HL-60/S4 treated with phorbol 12-myristate 13-acetate at 8.2 ng/mL for 4 days and 3 days (cell line): ENCODE measurements around the gene FSTL4.

ENCODE experiments used
- in situ Hi-C: fragments of 300-500 bp; cut with MboI; formaldehyde crosslinking; loops from 2 replicates; pipeline ENCODE4 v1.15.0; 2022; ENCODE audit warnings: low sequenced_read_pairs

The FSTL4 gene

GRCh38 chr5:133309984-133310621, 302.2 kb downstream of the FSTL4 start:
- in situ Hi-C loops: no loop called here

GRCh38 chr5:133309166-133309795, 303.1 kb downstream of the FSTL4 start:
- in situ Hi-C loops: no loop called here

- in situ Hi-C loops: no loop called here
Measured at GRCh38 chr5:133307275-133307674, 305.1 kb downstream of the FSTL4 start.

GRCh38 chr5:133304707-133305216, 307.6 kb downstream of the FSTL4 start:
- in situ Hi-C loops: no loop called here

GRCh38 chr5:133304178-133304577, 308.2 kb downstream of the FSTL4 start:
- in situ Hi-C loops: no loop called here

DNA sequence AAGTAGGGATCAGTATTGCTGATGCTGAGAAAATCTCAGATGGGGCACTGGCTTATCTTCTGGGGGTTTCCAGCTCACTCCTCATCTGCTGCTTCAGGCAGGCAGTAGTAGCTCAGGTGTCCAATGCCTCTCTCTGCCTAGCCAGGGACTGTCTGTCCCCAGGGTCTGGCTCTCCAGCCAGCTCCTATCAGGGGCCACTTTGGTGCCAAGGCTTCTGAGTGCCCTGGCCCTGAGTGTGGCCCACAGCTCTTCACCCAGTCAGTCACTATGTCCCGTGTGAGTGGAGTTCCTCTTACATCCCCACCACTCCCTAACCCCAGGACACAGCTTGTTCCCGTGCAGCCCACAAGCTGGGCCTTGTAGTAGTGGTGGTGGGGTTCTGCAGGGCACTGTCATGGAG, 309.0 kb downstream of the FSTL4 start:
- in situ Hi-C loops: no loop called here

DNA sequence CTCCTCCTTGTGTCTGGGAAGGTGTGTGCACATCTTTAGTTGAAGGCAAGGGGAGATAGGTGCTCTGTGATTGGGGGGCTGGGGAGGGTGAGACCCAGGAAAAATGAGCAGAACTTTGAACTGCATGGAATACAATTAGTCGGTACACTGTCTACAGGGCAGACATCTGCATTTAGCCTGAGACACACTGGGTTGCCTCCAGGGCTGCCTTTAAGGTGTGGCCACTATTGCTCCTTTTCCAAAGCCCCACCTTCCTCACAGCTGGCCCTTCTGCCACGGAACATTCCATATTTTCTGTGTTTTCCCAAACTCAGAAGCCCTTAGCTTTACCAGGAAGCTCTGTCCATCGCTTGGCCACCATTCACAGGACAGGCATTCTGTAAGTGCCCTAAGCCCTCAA, 312.6 kb downstream of the FSTL4 start:
- in situ Hi-C loops: no loop called here

GRCh38 chr5:133299021-133299420, 313.3 kb downstream of the FSTL4 start:
- in situ Hi-C loops: no loop called here

- in situ Hi-C loops: no loop called here
Measured at GRCh38 chr5:133298447-133298846, 313.9 kb downstream of the FSTL4 start.

GRCh38 chr5:133297293-133297692, 315.0 kb downstream of the FSTL4 start:
- in situ Hi-C loops: no loop called here

- in situ Hi-C loops: no loop called here
Measured at GRCh38 chr5:133296624-133297023, 315.7 kb downstream of the FSTL4 start.

- in situ Hi-C loops: no loop called here
Measured at GRCh38 chr5:133295520-133295919, 316.8 kb downstream of the FSTL4 start.

GRCh38 chr5:133294380-133294779, 318.0 kb downstream of the FSTL4 start:
- in situ Hi-C loops: no loop called here

DNA sequence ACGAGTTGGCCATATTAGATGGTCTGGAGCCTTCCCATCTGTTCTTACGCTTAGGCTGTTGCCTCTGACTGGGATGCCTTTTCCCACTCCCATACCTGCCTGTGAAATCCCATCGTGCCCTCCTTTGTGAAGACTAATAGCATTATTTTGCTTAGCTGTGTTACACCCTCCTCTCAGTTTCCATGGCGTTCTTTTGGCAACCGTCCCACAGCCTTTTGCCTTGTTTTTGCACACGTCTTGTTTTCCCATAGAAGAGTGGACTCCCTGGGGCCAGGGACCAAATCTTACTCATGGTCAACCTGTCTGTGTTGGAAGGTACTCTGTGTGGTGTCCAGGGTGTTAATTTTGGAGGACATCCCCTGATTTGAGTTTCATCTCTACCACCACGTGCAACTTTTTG, 318.4 kb downstream of the FSTL4 start:
- in situ Hi-C loops: no loop called here

DNA sequence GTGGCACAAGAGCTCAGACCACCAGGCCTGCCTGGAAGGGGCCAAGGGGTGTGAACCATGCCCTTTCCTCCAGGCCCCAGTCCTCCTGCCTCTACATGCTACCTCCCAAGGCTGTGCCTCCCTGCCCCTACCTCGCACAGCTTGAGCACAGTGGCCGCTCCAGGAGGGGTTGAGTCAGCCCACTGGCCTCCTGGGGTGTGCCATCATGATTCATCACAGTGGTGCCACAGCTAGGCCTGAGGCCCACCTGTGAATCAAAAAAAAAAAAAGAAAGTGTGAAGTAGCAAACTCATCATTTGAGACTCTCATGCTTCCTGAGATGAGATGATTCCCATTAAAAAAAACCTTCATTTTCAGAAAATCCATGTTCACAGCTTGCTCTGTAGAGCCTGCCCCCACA, 320.0 kb downstream of the FSTL4 start:
- in situ Hi-C loops: no loop called here

- in situ Hi-C loops: no loop called here
Measured at GRCh38 chr5:133291524-133291923, 320.8 kb downstream of the FSTL4 start.

GRCh38 chr5:133290669-133291240, 321.6 kb downstream of the FSTL4 start:
- in situ Hi-C loops: no loop called here

DNA sequence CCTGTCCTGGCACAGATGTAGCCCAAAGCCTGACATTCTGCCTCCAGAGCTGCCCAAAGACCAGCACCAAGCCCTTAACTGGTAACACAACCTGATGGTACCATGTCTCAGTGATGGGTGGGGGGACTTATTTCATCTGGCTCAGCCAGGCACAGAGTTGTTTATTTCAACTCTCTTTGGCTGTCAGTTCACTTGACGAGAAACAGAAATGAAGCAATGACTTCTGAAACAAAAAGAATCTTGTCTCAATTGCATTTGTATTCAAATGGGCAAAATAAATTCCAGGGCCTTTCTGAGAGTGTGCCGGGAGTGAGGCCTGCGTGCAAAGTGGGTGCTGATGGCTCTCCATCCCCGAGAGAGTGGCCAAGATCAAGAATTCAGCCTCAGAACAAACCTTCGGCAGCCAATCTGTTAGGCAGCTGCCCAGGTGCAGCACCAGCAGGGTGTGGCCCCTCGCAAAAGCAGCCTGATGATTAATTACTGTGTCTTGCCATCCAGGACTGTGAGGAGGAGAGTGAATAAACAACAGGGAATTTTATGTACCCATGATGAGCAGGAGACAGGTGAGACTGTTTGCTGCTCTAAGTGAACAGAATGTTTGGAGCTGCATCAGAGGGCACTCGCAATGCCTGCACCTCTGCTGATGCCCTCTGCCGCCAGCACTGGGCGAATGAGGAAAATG, 322.5 kb downstream of the FSTL4 start:
- in situ Hi-C loops: no loop called here

GRCh38 chr5:133287500-133287899, 324.8 kb downstream of the FSTL4 start:
- in situ Hi-C loops: no loop called here

GRCh38 chr5:133286483-133286882, 325.9 kb downstream of the FSTL4 start:
- in situ Hi-C loops: no loop called here

- in situ Hi-C loops: no loop called here
Measured at GRCh38 chr5:133285583-133286021, 326.7 kb downstream of the FSTL4 start.

- in situ Hi-C loops: no loop called here
Measured at GRCh38 chr5:133284306-133284705, 328.0 kb downstream of the FSTL4 start.
